Activated gamma-delta T cell treated with anti-CD3 and anti-CD28 coated beads, Interleukin-2, amount 50 U/mL, for 16 hours (primary cell): Measurements from ENCODE around the gene ZNF446.
A peak's percentile ranks its signal among the peaks of the same experiment; 100 is the strongest.
"Not testable (repeated sequence)": the region's sequence is repeated elsewhere in the genome, so short reads cannot be mapped to it uniquely, and the experiment has no call there.

ENCODE experiments used
- DNase-seq: peaks from one replicate; pipeline ENCODE4 v3.0.0-alpha.2; 2020; ENCODE audit warnings: low read depth

The ZNF446 gene

DNA sequence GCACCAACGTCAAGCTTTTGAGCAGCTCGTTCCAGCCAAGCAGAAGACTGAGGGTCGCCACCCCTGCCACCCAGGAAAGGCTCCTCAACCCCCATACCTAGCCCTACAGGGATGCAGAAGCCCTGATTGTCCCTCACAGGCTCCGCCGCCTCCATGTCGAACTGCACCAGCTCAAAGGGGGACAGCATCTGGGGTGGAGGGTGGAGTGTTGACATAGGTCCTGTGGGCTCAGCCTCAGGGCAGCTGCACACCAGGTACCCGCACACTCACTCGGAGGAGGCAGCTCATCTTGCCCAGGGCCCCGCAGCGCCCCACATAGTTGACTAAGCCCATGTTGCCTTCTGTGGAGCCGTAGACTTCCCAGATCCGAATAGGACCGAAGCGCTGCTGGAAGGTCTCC lies 24.1 kb downstream of the ZNF446 start:
- no peak for DNase-seq

DNA sequence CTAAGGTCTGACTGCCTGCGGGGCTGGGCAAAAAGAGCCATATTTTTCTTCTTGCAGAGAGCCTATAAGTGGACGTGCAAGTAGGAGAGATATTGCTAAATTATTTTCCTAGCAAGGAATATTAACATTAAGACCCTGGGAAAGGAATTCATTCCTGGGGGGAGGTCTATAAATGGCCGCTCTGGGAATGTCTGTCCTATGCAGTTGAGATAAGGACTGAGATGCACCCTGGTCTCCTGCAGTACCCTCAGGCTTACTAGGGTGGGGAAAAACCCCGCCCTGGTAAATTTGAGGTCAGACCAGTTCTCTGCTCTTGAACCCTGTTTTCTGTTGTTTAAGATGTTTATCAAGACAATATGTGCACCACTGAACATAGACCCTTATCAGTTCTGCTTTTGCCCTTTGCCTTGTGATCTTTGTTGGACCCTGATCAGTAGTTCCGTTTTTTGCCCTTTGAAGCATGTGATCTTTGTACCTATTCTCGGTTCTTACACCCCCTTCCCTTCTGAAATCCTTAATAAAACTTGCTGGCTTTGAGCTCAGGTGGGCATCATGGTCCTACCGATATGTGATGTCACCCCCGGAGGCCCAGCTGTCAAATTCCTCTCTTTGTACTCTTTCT lies 31.6 kb downstream of the ZNF446 start:
- DNase-seq = not testable (repeated sequence)

- DNase-seq = no peak
These were observed 33.6 kb downstream of the ZNF446 start for GRCh38 chr19:58509731-58510083.

DNA sequence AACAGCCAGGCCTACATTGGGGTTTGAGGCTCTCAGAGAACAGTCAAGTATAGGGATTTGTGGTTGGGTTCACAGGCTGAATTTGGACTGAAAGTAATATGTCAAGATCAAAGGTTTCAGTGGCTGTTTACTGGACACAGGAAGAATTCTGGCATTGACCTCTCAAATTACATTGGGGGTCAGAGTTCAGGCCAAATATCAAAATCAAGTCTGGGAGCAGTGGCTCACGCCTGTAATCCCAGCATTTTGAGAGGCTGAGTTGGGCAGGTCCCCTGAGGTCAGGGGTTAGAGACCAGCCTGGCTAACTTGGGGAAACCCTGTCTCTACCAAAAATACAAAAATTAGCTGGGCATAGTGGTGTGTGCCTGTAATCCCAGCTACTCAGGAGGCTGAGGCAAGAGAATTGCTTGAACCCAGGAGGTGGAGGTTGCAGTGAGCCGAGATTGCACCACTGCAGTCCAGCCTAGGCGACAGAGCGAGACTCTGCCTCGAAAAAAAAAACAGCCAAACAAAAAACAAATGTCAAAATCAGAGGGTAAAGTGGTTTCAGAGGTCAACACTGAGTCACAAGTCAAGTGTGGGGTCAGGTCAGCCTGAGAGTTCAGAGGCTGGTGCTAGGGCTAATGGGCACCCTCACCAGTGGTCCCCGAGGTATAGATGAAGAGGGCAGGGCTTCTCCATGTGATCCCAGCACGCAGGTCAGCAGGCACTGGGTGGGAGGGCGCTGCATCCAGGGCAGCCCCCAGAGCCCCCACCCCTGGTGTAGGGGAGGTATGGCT lies 34.1 kb downstream of the ZNF446 start:
- DNase-seq = no peak

DNA sequence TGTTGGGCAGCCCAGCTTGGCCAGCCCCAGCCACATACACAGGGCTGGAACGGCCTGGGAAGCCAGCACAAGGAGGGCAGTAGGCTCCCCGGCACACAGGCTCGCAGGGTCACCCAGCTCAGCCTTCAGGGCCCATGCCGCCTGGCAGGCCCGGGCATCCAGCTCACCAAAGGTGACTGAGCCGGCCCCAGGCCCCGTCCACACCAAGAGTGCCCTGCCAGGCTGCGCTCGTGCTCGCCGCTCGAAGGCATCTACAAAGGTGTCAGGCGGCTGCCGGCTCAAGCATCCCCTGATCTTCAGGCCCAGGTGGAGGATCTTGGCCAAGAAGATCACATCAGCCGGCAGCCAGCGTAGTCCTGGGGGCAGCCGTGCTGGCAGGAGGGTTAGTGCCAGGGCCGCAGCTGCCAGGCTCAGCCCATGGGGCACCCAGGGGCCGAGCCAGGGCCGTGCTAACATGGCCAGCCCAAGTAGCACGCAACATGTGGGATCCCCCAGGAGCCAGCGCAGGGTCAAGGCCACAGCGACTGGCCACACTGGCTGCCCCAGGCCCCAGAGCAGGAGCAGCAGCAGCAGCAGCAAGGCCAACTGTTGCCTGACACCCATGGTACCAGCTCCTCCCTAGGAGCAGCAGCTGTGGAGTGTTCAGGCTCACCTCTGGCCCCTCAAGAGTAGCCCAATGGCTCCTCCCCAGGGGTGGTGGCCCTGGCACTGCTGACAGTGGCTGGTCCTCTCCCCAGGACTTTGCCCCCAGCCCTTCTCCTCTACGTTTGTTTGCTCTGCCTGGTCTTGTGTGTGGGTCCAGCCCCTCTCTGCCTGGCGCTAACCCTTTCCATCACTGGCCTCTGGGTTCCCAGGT lies 35.4 kb downstream of the ZNF446 start, which contains the start of gene SLC27A5:
Gene SLC27A5, minus strand, starts transcription at position 640 of the 856 bp plus-strand sequence. Its CDS starts 37 bp downstream, at position 603.
- no peak for DNase-seq

- DNase-seq = no peak
These were observed 37.1 kb downstream of the ZNF446 start for GRCh38 chr19:58513213-58513693.

DNA sequence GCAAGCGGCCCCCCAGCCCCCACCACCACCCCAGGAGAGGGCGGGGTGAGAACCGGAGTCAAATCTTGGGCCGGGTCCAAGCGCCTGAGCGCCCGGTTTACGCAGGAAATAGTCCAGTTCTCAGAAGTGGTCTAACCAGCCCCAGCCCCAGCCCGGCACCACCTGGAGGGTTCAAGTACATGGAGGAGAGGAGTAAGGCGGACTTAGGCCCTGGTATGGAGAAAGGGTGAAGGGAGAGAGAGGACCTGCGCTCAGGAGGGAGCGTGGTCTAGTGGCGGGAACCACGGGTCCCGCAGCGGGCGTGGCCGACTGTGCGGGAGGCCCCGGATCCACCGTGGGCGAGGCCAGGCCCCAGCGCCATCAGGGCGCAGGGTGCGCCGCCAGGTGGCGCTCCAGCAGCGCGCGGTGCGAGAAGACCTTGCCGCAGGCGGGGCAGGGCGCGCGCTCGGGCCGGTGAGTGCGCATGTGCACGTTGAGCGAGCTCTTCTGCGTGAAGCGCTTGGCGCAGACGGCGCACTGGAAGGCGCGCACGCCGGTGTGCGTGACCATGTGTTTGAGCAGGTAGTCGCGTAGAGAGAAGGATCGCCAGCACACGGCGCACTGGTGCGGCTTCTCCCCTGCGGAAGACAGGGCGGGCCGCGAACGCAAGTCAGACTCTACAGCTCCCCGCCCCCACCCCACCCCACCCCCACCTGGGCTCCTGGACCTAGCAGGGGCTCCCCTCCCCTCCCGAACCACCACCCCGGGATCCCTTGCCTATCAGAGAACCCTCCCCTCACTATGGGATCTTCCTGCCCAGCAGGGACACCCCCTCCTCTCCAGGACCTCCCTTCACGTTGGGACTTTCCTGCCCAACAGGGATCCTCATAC lies 37.8 kb downstream of the ZNF446 start:
- DNase-seq = peak; percentile 90

GRCh38 chr19:58514564-58515022 lies 38.4 kb downstream of the ZNF446 start:
- DNase-seq = no peak

DNA sequence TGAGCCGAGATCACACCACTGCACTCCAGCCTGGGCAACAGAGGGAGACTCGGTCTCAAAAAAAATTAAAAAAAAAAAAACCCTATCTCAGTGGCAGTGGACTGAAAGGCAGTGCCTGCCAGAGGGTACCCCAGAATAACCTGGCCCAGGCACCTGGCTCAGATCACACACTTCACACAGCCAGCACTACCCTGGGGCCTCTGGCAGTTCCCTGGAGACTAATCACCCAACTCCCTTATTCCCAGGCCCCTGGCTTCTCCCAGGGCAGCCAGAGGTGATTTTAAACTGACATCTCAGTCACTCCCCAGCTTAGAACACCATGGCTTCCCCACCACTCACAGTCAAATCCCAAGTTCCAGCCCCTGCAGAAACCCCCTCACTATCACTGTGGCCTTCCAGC lies 39.1 kb downstream of the ZNF446 start:
- DNase-seq = no peak

- no peak for DNase-seq
These were observed 40.2 kb downstream of the ZNF446 start for GRCh38 chr19:58516246-58516836.

GRCh38 chr19:58516964-58517833 lies 41.0 kb downstream of the ZNF446 start:
- DNase-seq = no peak

- no peak for DNase-seq
These were observed 42.3 kb downstream of the ZNF446 start for GRCh38 chr19:58518256-58519086.

DNA sequence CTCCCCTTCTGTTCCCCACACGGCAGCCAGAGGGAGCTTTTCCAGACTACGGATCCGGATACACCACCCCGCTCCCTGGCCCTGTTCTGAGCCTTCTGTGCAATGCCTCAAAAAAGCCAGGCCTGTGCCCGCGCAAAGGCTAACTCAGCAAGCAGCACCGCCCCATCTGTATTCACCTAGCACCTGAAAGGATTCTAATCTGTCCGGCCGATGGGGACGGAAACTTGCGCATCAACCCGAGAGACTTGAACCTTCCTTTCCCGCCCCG lies 42.9 kb downstream of the ZNF446 start:
- peak; percentile 24 for DNase-seq

GRCh38 chr19:58519355-58520256 lies 43.5 kb downstream of the ZNF446 start, which contains the start of gene ZBTB45:
Gene ZBTB45, minus strand, starts transcription at chr19:58519810. Its CDS starts 2,137 bp downstream, at chr19:58517673.
- peak; percentile 82 for DNase-seq

- no peak for DNase-seq
These were observed 44.1 kb downstream of the ZNF446 start for GRCh38 chr19:58520257-58520599.

DNA sequence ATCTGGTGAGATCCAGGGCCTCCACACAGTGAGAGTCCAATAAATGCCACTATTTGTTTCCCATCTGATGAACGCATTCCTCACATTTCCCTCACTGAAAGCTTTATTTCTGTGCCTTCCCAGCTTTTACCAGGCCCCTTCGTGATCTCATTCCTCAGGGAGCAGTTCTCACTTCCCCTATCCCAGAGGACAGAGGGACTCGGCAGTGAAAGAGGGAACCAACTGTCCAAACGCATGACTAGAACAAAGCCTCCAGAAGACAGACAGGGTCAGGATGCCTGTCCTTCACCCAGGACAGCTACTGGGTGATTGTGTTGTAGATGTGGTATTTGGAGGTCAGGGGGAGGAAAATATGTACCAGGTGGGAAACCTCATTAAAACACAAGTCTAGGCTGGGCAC lies 45.5 kb downstream of the ZNF446 start:
- no peak for DNase-seq

- no peak for DNase-seq
These were observed 46.6 kb downstream of the ZNF446 start for GRCh38 chr19:58522709-58523108.

DNA sequence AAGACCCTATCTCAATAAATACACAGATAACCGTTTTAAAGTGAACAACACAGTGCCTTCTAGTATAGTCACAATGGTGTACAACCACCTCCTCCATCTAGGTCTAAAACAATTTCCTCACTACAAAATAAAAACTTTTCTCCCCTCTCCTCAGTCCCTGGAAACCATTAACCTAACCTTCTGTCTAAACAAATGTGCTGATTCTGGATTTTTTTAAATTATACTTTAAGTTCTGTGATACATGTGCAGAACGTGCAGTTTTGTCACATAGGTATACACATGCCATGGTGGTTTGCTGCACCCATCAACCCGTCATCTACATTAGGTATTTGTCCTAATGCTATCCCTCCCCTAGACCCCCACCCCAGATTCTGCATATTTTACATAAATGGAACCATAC lies 53.3 kb downstream of the ZNF446 start:
- no peak for DNase-seq
